Occipital lobe (tissue), 2 donors: ENCODE measurements around the gene SDK2. TPM values are rescaled to one million over a fixed set of nuclear protein-coding genes. Genes with fewer than 3 reads are reported as not detected.
A peak's percentile ranks its signal among the peaks of the same experiment; 100 is the strongest.

Source experiments
- DNase-seq: peaks from one replicate; lab custom pipeline; 2025; lab: John Stamatoyannopoulos, UW
- total RNA-seq: library from RNA; depleted of rRNA; stranded (reverse); fragments of >200 nt; gene quantifications from one replicate; pipeline ENCODE4 v1.2.3, GENCODE V29; 2014

SDK2 gene
- total RNA-seq, 1 donor from 2014 or later = 6.9 TPM

- DNase-seq = peak; percentile 8
Observed at GRCh38 chr17:73510981-73511718, 133.1 kb downstream of the SDK2 start.

- no peak for DNase-seq
Observed at GRCh38 chr17:73508931-73509605, 135.2 kb downstream of the SDK2 start.

GRCh38 chr17:73508057-73508930, 136.0 kb downstream of the SDK2 start:
- DNase-seq = no peak

- no peak for DNase-seq
Observed at GRCh38 chr17:73506470-73507435, 137.5 kb downstream of the SDK2 start.

GRCh38 chr17:73503560-73503959, 140.7 kb downstream of the SDK2 start:
- no peak for DNase-seq

- no peak for DNase-seq
Observed at GRCh38 chr17:73500414-73500999, 143.7 kb downstream of the SDK2 start.

GRCh38 chr17:73498886-73499554, 145.2 kb downstream of the SDK2 start:
- DNase-seq = no peak

GRCh38 chr17:73498176-73498575, 146.1 kb downstream of the SDK2 start:
- DNase-seq = peak; percentile 26

- DNase-seq = no peak
Observed at GRCh38 chr17:73497721-73498120, 146.5 kb downstream of the SDK2 start.

- DNase-seq = no peak
Observed at GRCh38 chr17:73496232-73496631, 148.0 kb downstream of the SDK2 start.

- no peak for DNase-seq
Observed at GRCh38 chr17:73495641-73496040, 148.6 kb downstream of the SDK2 start.

- DNase-seq = no peak
Observed at GRCh38 chr17:73494950-73495349, 149.3 kb downstream of the SDK2 start.

GRCh38 chr17:73493956-73494926, 150.0 kb downstream of the SDK2 start:
- DNase-seq = no peak

- no peak for DNase-seq
Observed at GRCh38 chr17:73492821-73493814, 151.1 kb downstream of the SDK2 start.

GRCh38 chr17:73492125-73492820, 152.0 kb downstream of the SDK2 start:
- no peak for DNase-seq

- DNase-seq = no peak
Observed at GRCh38 chr17:73491648-73492047, 152.6 kb downstream of the SDK2 start.

GRCh38 chr17:73490851-73491250, 153.4 kb downstream of the SDK2 start:
- no peak for DNase-seq
